Hepatocyte (in vitro differentiated cells): ENCODE measurements around the gene ZNF484. TPM values are rescaled to one million over a fixed set of nuclear protein-coding genes. Genes with fewer than 3 reads are reported as not detected.
"Not testable (repeated sequence)": the region's sequence is repeated elsewhere in the genome, so short reads cannot be mapped to it uniquely, and the experiment has no call there.

ENCODE experiments used
- DNase-seq: peaks from one replicate; pipeline ENCODE4 v3.0.0-alpha.2; 2016; ENCODE audit warnings: low spot score
- H2AFZ ChIP-seq: fragments of 200-600 bp; sonication (generic); 2 replicates; pipeline ENCODE4 v1.6.0; 2016; ENCODE audit warnings: antibody characterized with exemption, mild to moderate bottlenecking
- H3K27ac ChIP-seq: fragments of 200-600 bp; sonication (generic); 2 replicates; pipeline ENCODE4 v1.5.1; 2016; ENCODE audit warnings: mild to moderate bottlenecking
- H3K27me3 ChIP-seq: fragments of 200-600 bp; sonication (generic); 2 replicates; pipeline ENCODE4 v1.6.1; 2016
- H3K36me3 ChIP-seq: fragments of 200-600 bp; sonication (generic); replicated peaks from 2 replicates; pipeline ENCODE4 v1.5.1; 2016; ENCODE audit warnings: low read depth; ENCODE audit not compliant: insufficient read depth
- H3K4me1 ChIP-seq: fragments of 200-600 bp; sonication (generic); 2 replicates; pipeline ENCODE4 v1.5.1; 2016; ENCODE audit warnings: mild to moderate bottlenecking, moderate library complexity; ENCODE audit not compliant: insufficient read depth
- H3K4me2 ChIP-seq: fragments of 200-600 bp; sonication (generic); 2 replicates; pipeline ENCODE4 v1.6.0; 2016
- H3K4me3 ChIP-seq: fragments of 200-600 bp; sonication (generic); 2 replicates; pipeline ENCODE4 v1.5.1; 2016; ENCODE audit warnings: mild to moderate bottlenecking
- H3K79me2 ChIP-seq: fragments of 200-600 bp; sonication (generic); 2 replicates; pipeline ENCODE4 v1.6.0; 2017; ENCODE audit warnings: mild to moderate bottlenecking
- H3K9me2 ChIP-seq: fragments of 200-600 bp; sonication (generic); replicated peaks from 2 replicates; pipeline ENCODE4 v1.6.0; 2017; ENCODE audit warnings: mild to moderate bottlenecking; ENCODE audit not compliant: insufficient read depth
- H3K9me3 ChIP-seq: fragments of 200-600 bp; sonication (generic); 2 replicates; pipeline ENCODE4 v1.5.1; 2016; ENCODE audit warnings: low read depth, mild to moderate bottlenecking
- H4K20me1 ChIP-seq: fragments of 200-600 bp; sonication (generic); 2 replicates; pipeline ENCODE4 v1.6.0; 2016; ENCODE audit warnings: mild to moderate bottlenecking; ENCODE audit not compliant: insufficient read depth, poor library complexity, severe bottlenecking
- EZH2 ChIP-seq: fragments of 200-600 bp; sonication (generic); IDR thresholded peaks from 2 replicates; pipeline ENCODE4 v1.6.1; 2016; ENCODE audit warnings: antibody characterized with exemption, mild to moderate bottlenecking, borderline replicate concordance
- EZH2phosphoT487 ChIP-seq: fragments of 200-600 bp; sonication (generic); IDR thresholded peaks from one replicate; pipeline ENCODE4 v1.6.1; 2018; ENCODE audit warnings: antibody characterized with exemption, mild to moderate bottlenecking, low read depth, moderate library complexity; ENCODE audit not compliant: unreplicated experiment, severe bottlenecking
- WGBS: methylation state at CpG from one replicate; pipeline ENCODE4 v1.1.6; 2016; ENCODE audit warnings: low lambda C conversion rate; ENCODE audit errors: missing lambda C conversion rate; 5-methylcytosine and 5-hydroxymethylcytosine counted together
- polyA plus RNA-seq: library from polyadenylated mRNA; unstranded; fragments of >200 nt; fragmentation: Nextera tagmentation; extraction: Ambion mirVana; gene quantifications from 2 replicates; pipeline ENCODE4 v1.2.1, GENCODE V29; 2016
- total RNA-seq: library from RNA; depleted of rRNA; stranded (reverse); fragments of >200 nt; gene quantifications from 2 replicates; pipeline ENCODE4 v1.2.3, GENCODE V29; 2014
- TF ChIP-seq, protein P1 (sequence below): fragments of 200-600 bp; sonication (generic); IDR thresholded peaks from 2 replicates; pipeline ENCODE4 v1.5.1; 2016; ENCODE audit warnings: antibody characterized with exemption, mild to moderate bottlenecking; ENCODE audit not compliant: poor library complexity

ZNF484 gene
- total and polyA plus RNA-seq, 2 experiments from 2014 or later, result 1.6 to 10.3 TPM

DNA sequence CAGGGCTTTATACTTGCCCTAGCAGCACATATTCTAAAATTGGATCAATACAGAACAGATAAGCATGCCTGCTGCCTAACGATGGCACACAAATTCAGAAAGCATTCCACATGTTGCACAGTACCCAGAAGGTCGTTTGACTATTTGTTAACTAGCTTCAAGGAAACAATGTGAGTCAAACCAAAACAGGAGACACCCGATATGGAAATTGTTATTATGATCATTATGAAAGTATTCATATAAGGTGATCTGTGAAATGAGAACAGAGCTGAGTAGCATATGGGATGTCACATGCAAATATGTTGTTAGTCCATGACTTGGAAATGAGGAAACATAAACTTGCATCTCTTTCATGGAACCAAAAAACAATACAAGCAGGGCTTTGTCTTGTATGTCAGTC is 56.9 kb downstream of the ZNF484 start:
- H3K27ac ChIP-seq, result no peak overlapping the region
- TF ChIP-seq EZH2, result no peak
- TF ChIP-seq, protein P1, sequence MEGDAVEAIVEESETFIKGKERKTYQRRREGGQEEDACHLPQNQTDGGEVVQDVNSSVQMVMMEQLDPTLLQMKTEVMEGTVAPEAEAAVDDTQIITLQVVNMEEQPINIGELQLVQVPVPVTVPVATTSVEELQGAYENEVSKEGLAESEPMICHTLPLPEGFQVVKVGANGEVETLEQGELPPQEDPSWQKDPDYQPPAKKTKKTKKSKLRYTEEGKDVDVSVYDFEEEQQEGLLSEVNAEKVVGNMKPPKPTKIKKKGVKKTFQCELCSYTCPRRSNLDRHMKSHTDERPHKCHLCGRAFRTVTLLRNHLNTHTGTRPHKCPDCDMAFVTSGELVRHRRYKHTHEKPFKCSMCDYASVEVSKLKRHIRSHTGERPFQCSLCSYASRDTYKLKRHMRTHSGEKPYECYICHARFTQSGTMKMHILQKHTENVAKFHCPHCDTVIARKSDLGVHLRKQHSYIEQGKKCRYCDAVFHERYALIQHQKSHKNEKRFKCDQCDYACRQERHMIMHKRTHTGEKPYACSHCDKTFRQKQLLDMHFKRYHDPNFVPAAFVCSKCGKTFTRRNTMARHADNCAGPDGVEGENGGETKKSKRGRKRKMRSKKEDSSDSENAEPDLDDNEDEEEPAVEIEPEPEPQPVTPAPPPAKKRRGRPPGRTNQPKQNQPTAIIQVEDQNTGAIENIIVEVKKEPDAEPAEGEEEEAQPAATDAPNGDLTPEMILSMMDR, result no peak
- TF ChIP-seq EZH2phosphoT487, result no peak
- no peaks in the 10 kb centered on the region for H4K20me1 ChIP-seq
- H3K4me2 ChIP-seq, result no peak overlapping the region
- no peaks in the 10 kb centered on the region for H3K9me2 ChIP-seq
- whole genome bisulfite sequencing, result 80% methylated on average over 3 of the region's 3 CpGs
- H3K79me2 ChIP-seq, result no peaks in the 10 kb centered on the region
- H3K36me3 ChIP-seq, result no peaks in the 10 kb centered on the region
- H3K4me1 ChIP-seq, result no peaks in the 10 kb centered on the region
- peaks cover 9% of the 10 kb centered on the region for H3K27me3 ChIP-seq
- no peak for DNase-seq
- H3K9me3 ChIP-seq, result no peaks in the 10 kb centered on the region
- H2AFZ ChIP-seq, result no peak overlapping the region
- H3K4me3 ChIP-seq, result no peak overlapping the region

GRCh38 chr9:92819898-92820297 is 57.9 kb downstream of the ZNF484 start:
- H3K9me2 ChIP-seq, H2AFZ ChIP-seq, H4K20me1 ChIP-seq, H3K4me1 ChIP-seq, H3K4me3 ChIP-seq, H3K9me3 ChIP-seq, H3K36me3 ChIP-seq, H3K4me2 ChIP-seq, H3K79me2 ChIP-seq, H3K27ac ChIP-seq, DNase-seq: not testable (repeated sequence)
- peaks cover 16% of the 10 kb centered on the region for H3K27me3 ChIP-seq
- 41% methylated on average over 1 of the region's 1 CpG for WGBS

DNA sequence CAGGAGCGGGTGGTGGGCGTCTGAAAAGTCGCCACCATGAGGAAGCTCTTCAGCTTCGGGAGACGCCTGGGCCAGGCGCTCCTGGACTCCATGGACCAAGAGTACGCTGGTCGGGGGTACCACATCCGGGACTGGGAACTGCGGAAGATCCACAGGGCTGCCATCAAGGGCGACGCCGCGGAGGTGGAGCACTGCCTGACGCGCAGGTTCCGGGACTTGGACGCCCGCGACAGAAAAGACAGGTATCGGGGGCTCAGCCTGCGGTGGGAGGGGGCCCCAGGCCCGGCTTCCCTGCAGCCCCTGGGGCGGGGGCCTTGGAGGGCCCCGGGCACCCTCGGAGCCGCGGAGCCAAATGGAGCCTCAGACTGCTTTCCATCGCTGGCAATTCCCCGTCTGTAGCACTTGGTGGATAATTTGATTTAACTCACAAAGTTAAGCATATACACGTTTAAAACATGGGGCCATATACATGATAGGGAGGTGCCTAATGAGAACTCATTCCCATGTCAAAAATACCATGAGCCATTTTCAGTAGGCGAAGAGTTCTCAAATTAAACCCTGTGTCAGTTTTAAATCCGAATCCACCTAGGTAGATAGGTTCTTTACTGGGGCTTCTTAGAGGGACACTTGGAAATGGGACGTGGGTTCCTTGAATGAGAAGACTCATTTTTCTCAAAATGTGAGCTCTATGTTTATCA is 68.1 kb downstream of the ZNF484 start:
- not testable (repeated sequence) for H3K9me3 ChIP-seq, H3K9me2 ChIP-seq, H2AFZ ChIP-seq, H3K79me2 ChIP-seq, H3K36me3 ChIP-seq, H4K20me1 ChIP-seq, DNase-seq, H3K27ac ChIP-seq, H3K4me3 ChIP-seq
- H3K4me1 ChIP-seq, result peaks cover 15% of the 10 kb centered on the region
- WGBS, result 13% methylated on average over 33 of the region's 34 CpGs
- TF ChIP-seq EZH2phosphoT487 (peak; percentile 26), EZH2 (peak; percentile 39)
- peak overlapping the region; percentile 86 for H3K4me2 ChIP-seq
- peaks cover 89% of the 10 kb centered on the region for H3K27me3 ChIP-seq

GRCh38 chr9:92808726-92809451 is 68.9 kb downstream of the ZNF484 start:
- H3K27me3 ChIP-seq, result peaks cover 90% of the 10 kb centered on the region
- 2% methylated on average over 43 of the region's 60 CpGs for WGBS
- DNase-seq, result peak; percentile 91
- TF ChIP-seq, protein P1, result peak; percentile 10
- no peak for TF ChIP-seq EZH2phosphoT487
- TF ChIP-seq EZH2, result peak; percentile 80
- H3K4me3 ChIP-seq, result no peak overlapping the region
- H3K9me2 ChIP-seq, result no peaks in the 10 kb centered on the region
- H3K27ac ChIP-seq, result no peak overlapping the region
- no peaks in the 10 kb centered on the region for H3K9me3 ChIP-seq
- H3K36me3 ChIP-seq, result no peaks in the 10 kb centered on the region
- H3K4me2 ChIP-seq, result peak overlapping the region; percentile 86
- H4K20me1 ChIP-seq, result peaks cover 3% of the 10 kb centered on the region
- peaks cover 15% of the 10 kb centered on the region for H3K4me1 ChIP-seq
- no peaks in the 10 kb centered on the region for H3K79me2 ChIP-seq
- H2AFZ ChIP-seq, result no peak overlapping the region
